ENCODE measurements around the gene ITGA11. TPM values are rescaled to one million over a fixed set of nuclear protein-coding genes. Genes with fewer than 3 reads are reported as not detected.
A peak's percentile ranks its signal among the peaks of the same experiment; 100 is the strongest.

ITGA11 gene
- total RNA-seq, 1 experiment from 2014 or later: not detected

- Histone ChIP-seq H3K79me2 (ENCODE audit: low read length) (no peaks in the 10 kb centered on the region), H3K36me3 (ENCODE audit: low read depth, low read length) (no peaks in the 10 kb centered on the region), H3K9me2 (replicated peaks; ENCODE audit: low read length) (no peaks in the 10 kb centered on the region), H3K27me3 (ENCODE audit: low read length) (no peaks in the 10 kb centered on the region), H3F3A (ENCODE audit: low read length, unreplicated experiment) (peaks cover 11% of the 10 kb centered on the region), H3K27ac (ENCODE audit: low read length) (peak overlapping the region; percentile 98), H3K4me3 (ENCODE audit: low read length) (no peak overlapping the region), H3K4me2 (ENCODE audit: low read length) (peak overlapping the region; percentile 47), H3K4me1 (ENCODE audit: insufficient read depth, low read length) (peaks cover 32% of the 10 kb centered on the region), H3K9ac (ENCODE audit: low read length) (peak overlapping the region; percentile 74), H2AFZ (ENCODE audit: low read length) (no peak overlapping the region), H4K20me1 (ENCODE audit: low read length) (no peaks in the 10 kb centered on the region), H3K9me3 (ENCODE audit: low read length) (0 out of 2 replicates have a peak, but pooled peaks cover 4% of the 10 kb centered on the region)
- no peak for TF ChIP-seq EZH2 (IDR thresholded peaks at IDR 0.05; ENCODE audit: low read length, unreplicated experiment)
- no peak for TF ChIP-seq EZH2phosphoT487 (IDR thresholded peaks at IDR 0.05; ENCODE audit: borderline replicate concordance, low read length)
- TF ChIP-seq CTCF (conservative IDR thresholded peaks at IDR 0.05; ENCODE audit: low read depth, low read length): no peak
- no TSS peak for BruUV-seq (replicated peaks)
- DNase-seq (peak; percentile 82), ATAC-seq (peak; percentile 21; the same call in 1 of the 2 replicates)
- POLR2A ChIA-PET (ENCODE audit: unreplicated experiment): interaction anchor here (0.6 kb wide), 1 partner anchor 1109 kb away, joined by 5 read pairs; no protein-coding TSS in a partner anchor
- intact Hi-C loops (cut with micrococcal nuclease): loop anchor here (2.0 kb wide), 1 partner anchor 75 kb away; no protein-coding TSS in a partner anchor
- CTCF ChIA-PET: interaction anchor here (1.1 kb wide), 1 partner anchor 47 kb away, joined by 4 read pairs; no protein-coding TSS in a partner anchor
Measured at GRCh38 chr15:68353421-68354135, 78.4 kb downstream of the ITGA11 start.

GRCh38 chr15:68352401-68353062 lies 79.4 kb downstream of the ITGA11 start:
- intact Hi-C loops (cut with micrococcal nuclease): loop anchor here (2.0 kb wide), 1 partner anchor 74 kb away; no protein-coding TSS in a partner anchor
- TF ChIP-seq CTCF (conservative IDR thresholded peaks at IDR 0.05; ENCODE audit: low read depth, low read length) (no peak), EZH2phosphoT487 (IDR thresholded peaks at IDR 0.05; ENCODE audit: borderline replicate concordance, low read length) (no peak), EZH2 (IDR thresholded peaks at IDR 0.05; ENCODE audit: low read length, unreplicated experiment) (no peak)
- peak overlapping the region; percentile 98 for H3K27ac ChIP-seq (ENCODE audit: low read length)
- H3K36me3 ChIP-seq (ENCODE audit: low read depth, low read length): no peaks in the 10 kb centered on the region
- BruUV-seq (replicated peaks): no TSS peak
- peaks cover 32% of the 10 kb centered on the region for H3K4me1 ChIP-seq (ENCODE audit: insufficient read depth, low read length)
- ATAC-seq: peak; percentile 91
- H2AFZ ChIP-seq (ENCODE audit: low read length): no peak overlapping the region
- H3K9me3 ChIP-seq (ENCODE audit: low read length): 0 out of 2 replicates have a peak, but pooled peaks cover 4% of the 10 kb centered on the region
- H3K4me3 ChIP-seq (ENCODE audit: low read length): no peak overlapping the region
- ChIA-PET CTCF (interaction anchor here (0.7 to 1.1 kb wide), 2 partner anchors 13 to 46 kb away, joined by 4 to 7 read pairs; no protein-coding TSS in a partner anchor), POLR2A (ENCODE audit: unreplicated experiment) (no interaction called here)
- peaks cover 11% of the 10 kb centered on the region for H3F3A ChIP-seq (ENCODE audit: low read length, unreplicated experiment)
- H4K20me1 ChIP-seq (ENCODE audit: low read length): no peaks in the 10 kb centered on the region
- H3K79me2 ChIP-seq (ENCODE audit: low read length): no peaks in the 10 kb centered on the region
- peak overlapping the region; percentile 47 for H3K4me2 ChIP-seq (ENCODE audit: low read length)
- no peaks in the 10 kb centered on the region for H3K27me3 ChIP-seq (ENCODE audit: low read length)
- peak overlapping the region; percentile 74 for H3K9ac ChIP-seq (ENCODE audit: low read length)
- peak; percentile 97 for DNase-seq
- no peaks in the 10 kb centered on the region for H3K9me2 ChIP-seq (replicated peaks; ENCODE audit: low read length)

Measured in PC-3 (cell line).